Measurements from ENCODE around the gene CNTN5.
A peak's percentile ranks its signal among the peaks of the same experiment; 100 is the strongest.
"Not testable (repeated sequence)": the region's sequence is repeated elsewhere in the genome, so short reads cannot be mapped to it uniquely, and the experiment has no call there.

The CNTN5 gene

DNA sequence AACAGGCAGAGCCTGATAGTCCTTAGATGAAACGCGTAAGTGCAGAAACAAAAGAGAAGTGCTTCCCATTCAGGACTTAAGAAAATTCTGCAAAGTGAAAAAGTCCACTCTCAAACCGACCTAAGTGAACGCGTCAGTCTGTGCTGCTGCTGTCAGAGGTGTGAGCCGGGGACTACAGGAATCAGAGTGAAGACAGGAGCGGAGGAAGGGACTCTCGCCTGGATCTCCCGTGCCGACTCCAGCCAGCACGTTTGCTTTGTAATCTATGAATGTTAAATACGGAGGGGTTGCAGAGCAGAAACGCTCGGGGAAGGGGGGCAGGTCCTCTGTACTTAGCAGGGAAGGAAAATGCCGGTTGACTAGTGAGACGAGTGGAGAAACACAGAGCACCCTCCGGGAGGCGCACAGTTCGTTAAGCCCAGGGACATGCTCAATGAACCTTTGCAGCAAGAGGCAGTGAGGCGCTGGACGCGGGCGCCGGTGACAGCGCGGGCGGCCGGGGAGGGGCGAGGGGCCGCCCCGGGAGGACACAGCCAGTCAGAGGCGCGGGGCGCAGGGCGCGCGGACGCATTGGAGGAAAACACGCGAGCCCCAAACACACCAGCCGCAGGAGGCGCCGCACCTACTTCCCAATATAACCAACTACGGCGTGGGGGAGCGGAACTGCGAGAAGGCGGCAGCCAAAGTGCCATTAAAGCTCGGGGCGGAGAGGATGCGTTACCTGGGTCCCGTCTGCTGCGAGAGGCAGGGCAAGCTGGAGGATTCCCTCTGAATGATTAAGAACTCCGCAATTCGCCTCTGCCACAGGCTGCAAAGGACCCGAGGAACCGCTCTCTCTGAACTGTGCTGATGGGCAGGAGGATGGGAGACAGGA lies at the start of gene CNTN5:
TSS of gene CNTN5 (plus strand) at position 598 of the 874 bp plus-strand sequence.
- FAIRE-seq = no peak
- no peak for DNase-seq (ENCODE audit: extremely low spot score, insufficient read length, low read depth)

GRCh38 chr11:98979205-98979604 lies 41.5 kb upstream of the CNTN5 start:
- FAIRE-seq = no peak
- no peak for DNase-seq (ENCODE audit: extremely low spot score, insufficient read length, low read depth)

DNA sequence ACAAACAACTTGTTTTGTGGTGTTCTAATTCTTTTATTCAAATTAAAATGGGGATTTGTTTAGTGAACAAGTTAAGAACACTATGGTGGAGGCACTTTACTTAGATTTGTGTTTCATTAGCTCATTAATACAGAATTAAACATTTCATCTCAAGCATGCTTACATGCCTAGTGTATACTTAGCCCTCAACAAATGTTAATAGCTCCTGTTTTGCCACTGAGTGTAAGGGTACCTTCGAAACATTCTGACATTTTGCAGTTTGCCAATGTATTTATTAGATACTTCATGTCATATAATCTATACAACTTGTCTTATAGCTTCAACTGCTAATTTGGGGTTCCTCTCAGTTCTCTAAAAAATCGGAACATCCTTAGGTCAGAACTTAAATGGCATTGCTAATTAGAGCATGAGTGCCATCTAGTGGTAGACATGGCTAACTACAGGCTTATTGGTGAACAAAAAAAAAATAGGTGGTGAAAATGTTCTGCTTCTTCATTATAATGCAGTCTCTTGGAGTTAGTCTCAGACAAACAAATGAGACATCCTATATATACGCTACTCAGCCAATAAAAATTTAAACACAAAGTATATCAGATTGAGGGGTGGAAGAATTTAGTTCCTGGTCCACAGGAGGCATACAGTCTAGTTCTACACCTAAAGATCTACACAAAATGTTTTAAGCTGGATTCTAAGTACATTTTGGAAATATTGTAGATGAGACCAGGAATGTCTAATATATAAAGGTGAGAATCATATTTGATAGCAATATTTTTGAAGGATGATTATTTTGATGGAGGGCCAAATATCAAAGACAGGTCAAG lies 4.9 kb upstream of the CNTN5 start:
- FAIRE-seq (peak; percentile 74), DNase-seq (ENCODE audit: extremely low spot score, insufficient read length, low read depth) (no peak)

GRCh38 chr11:99019696-99020095 lies 1.1 kb upstream of the CNTN5 start:
- DNase-seq (ENCODE audit: extremely low spot score, insufficient read length, low read depth) (no peak), FAIRE-seq (no peak)

DNA sequence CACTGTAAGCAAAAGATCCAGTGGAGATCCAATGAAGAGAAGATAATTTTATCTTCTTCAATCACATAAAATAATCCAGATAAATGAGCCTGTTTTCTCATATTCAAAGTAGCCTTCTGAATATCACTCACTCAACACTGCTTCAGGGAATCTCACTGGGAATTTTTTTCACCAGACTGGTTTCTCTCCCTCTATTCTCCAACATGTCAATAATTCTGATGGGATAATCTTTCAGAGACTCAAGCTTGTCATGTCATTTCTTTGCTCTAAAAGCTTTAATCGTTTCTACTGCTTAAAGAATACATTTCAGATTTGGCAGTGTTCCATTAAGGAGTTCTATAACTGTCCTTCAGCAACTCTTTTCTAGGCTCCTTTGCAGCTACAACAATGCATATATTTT lies 16.3 kb downstream of the CNTN5 start:
- FAIRE-seq = no peak
- no peak for DNase-seq (ENCODE audit: extremely low spot score, insufficient read length, low read depth)

DNA sequence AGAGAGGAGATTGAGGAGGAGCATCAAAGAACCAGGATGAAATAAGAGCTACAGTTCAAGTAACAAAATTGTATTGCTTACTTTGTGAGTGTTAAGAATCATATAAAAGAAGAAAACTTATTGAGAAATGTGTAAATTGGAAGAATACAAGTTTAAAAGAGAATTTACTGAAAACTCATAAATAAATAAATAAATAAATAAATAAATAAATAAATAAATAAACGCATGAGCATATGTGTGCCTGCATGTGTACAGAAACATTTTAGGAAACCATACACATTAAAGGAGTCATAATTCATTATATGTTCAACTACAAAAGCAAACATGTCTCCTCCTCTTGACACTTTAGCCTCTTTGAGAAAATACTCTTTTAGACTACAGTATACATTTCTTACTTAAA lies 42.6 kb downstream of the CNTN5 start:
- DNase-seq (ENCODE audit: extremely low spot score, insufficient read length, low read depth) (no peak), FAIRE-seq (no peak)

GRCh38 chr11:99065121-99065520 lies 44.4 kb downstream of the CNTN5 start:
- DNase-seq (ENCODE audit: extremely low spot score, insufficient read length, low read depth) = no peak
- no peak for FAIRE-seq

DNA sequence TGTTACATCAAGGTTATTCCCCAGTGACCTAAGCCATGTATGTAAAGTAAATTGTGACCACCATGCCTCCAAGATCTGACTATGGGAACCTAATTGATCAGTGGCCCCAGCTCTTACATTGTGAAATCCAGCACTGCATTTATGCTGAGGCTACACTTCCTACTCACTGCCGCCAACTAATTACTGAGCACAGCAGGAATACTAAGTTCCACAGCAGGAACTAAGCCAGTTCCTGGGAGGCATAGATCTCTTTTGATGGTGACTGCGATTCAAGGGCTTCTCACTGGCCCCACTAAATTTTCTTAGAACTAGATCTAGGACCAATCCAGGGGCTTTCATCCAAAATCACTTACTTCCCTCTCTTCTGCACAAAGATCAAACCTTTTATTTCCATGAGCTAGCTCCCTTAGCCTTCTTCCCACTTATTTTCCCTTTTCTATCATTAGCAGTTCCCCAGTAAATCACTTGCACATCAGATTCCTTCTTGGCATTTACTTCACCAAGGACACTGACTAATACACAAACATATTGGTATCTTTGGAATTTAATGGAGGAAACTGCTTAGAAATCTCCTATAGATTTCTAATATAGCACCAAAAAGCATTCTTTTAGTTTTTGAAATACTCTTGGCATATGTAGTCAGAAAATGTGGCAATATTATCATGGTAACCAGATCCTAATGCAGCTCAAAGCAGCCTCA lies 46.0 kb downstream of the CNTN5 start:
- DNase-seq (ENCODE audit: extremely low spot score, insufficient read length, low read depth) (no peak), FAIRE-seq (no peak)

- DNase-seq (ENCODE audit: extremely low spot score, insufficient read length, low read depth) (no peak), FAIRE-seq (no peak)
Observed at GRCh38 chr11:99068832-99069231, 48.1 kb downstream of the CNTN5 start.

DNA sequence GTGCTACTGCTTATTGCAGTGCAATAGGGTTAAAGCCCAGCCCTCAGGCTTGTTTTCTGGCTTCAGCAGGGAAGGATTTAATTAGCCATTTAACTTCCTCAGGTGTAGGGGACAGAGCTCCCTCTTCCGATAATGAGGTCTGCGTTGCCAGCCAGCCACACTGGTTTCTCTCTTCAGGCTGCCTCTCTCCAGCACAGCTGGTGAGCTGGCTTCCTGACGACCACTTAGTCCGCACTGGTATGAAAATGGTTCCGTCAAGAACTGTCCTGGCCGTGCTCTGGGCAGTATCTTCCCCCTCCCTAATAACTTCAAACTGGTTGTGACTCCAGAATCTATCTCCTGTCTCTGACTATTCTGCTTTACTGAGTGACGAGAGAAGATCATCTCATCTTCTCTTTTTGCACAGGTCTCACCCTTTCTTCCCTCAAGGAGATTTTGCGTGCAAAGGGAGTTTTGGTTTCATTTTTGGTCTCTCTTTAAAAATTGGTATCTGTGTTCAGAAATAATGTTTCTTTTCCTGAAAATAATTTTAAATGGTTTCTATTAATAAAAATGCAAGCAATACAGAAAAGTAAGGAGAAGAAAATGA lies 49.2 kb downstream of the CNTN5 start:
- FAIRE-seq = peak; percentile 9
- DNase-seq (ENCODE audit: extremely low spot score, insufficient read length, low read depth) = no peak

- no peak for DNase-seq (ENCODE audit: extremely low spot score, insufficient read length, low read depth)
- FAIRE-seq = no peak
Observed at GRCh38 chr11:99079576-99079975, 58.8 kb downstream of the CNTN5 start.

DNA sequence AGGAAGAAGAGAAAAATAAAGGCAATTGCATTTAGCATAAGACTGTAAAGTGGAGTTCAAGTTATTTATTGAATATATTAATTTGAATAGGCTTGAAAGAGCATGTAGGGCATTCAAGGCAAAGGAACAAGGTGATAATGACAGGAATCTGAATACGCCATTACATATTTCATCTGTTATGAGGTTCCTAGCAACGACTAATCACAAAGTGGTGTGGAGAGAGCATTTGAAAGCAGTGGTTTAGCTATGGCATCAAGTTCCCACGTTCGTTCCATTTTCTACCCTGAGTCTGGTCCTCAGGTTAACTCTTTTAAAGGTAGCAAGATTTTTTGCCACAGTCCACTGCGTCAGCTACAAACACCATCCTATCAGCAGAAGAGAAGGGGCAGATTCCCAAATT lies 59.4 kb downstream of the CNTN5 start:
- DNase-seq (ENCODE audit: extremely low spot score, insufficient read length, low read depth) = no peak
- FAIRE-seq = no peak

GRCh38 chr11:99098258-99098657 lies 77.5 kb downstream of the CNTN5 start:
- FAIRE-seq (no peak), DNase-seq (ENCODE audit: extremely low spot score, insufficient read length, low read depth) (no peak)

DNA sequence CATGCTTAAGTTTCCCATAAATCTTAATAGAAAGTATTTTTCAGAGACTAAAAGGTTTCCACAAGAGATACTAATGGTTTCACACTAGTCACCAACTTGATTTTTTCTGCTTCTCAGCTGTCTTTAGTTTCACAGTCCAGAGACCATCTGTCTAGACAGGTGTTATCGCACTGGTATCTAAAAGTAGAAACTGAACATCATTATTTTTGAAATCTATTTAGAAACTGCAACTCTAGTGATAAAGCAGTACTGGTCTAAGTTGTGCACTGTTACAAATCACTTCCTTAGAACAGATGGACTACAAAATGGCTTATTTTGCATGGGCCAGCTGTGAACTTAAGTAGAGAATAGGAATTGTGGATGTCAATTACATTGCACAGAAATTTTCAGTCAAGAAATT lies 78.0 kb downstream of the CNTN5 start:
- FAIRE-seq (no peak), DNase-seq (ENCODE audit: extremely low spot score, insufficient read length, low read depth) (no peak)

- DNase-seq (ENCODE audit: extremely low spot score, insufficient read length, low read depth) = no peak
- FAIRE-seq = no peak
Observed at GRCh38 chr11:99117603-99118002, 96.9 kb downstream of the CNTN5 start.

GRCh38 chr11:99133862-99134261 lies 113.1 kb downstream of the CNTN5 start:
- FAIRE-seq; DNase-seq (ENCODE audit: extremely low spot score, insufficient read length, low read depth): not testable (repeated sequence)

GRCh38 chr11:99135508-99135907 lies 114.8 kb downstream of the CNTN5 start:
- DNase-seq (ENCODE audit: extremely low spot score, insufficient read length, low read depth) (no peak), FAIRE-seq (no peak)

DNA sequence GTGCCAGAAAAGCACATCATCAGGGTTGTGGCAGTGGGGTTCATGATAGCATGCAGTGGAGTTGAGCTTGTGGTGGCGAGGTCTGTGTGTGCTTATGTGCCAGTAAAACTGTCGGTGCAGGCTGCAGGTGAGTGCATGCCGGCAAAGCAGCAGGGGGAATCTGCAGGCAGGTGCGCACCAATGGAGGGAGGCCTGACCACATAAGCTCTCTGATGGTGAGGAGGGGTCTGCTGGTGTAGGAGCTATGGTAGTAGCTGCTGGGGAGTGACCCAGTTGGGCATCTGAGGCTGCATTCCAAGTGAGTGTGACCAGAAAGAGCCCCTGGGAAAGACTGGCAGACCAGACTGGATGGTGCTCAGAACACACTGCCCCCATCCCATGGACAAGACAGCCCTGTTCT lies 121.5 kb downstream of the CNTN5 start:
- FAIRE-seq = no peak
- no peak for DNase-seq (ENCODE audit: extremely low spot score, insufficient read length, low read depth)

DNA sequence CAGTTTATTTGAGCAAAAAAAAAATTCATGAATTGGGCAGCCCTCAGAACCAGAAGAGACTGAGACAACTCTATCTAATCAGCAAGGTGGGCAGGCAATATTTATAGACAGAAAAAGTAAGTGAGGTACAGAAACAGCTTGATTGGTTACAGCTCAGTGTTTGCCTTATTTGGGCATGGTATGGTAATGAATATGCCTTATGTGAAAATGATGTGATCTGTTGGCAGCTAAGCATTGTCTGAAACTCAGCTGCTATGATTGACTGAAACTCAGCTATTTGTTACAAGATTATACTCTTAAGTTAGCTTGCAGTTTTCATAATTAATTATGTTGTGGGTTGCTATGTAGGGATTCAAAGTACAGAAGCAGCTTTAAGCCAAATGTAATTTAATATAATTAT lies 127.6 kb downstream of the CNTN5 start:
- FAIRE-seq = no peak
- no peak for DNase-seq (ENCODE audit: extremely low spot score, insufficient read length, low read depth)

DNA sequence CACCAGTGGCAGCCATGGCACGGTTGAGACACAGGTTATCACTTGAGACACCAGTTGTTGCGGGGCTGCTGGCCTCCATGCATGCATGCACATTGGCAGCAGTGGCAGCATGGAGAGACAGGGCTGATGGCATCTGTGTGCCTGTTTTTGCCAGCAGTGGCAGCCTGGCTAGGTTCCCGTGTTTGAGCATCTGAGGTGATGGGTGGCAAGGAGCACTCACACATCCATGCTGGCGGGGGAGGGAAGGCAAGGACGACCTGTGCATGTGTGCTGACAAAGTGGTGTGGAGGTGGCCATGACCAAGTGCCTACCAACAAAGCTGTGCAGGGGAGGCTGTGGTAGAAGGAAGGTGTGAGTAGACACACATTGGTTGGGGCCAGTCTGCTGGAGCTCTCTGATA lies 133.5 kb downstream of the CNTN5 start:
- FAIRE-seq (no peak), DNase-seq (ENCODE audit: extremely low spot score, insufficient read length, low read depth) (no peak)
